ENCODE data around the gene SPRR2G.
"Not testable (repeated sequence)": the region's sequence is repeated elsewhere in the genome, so short reads cannot be mapped to it uniquely, and the experiment has no call there.

SPRR2G gene

DNA sequence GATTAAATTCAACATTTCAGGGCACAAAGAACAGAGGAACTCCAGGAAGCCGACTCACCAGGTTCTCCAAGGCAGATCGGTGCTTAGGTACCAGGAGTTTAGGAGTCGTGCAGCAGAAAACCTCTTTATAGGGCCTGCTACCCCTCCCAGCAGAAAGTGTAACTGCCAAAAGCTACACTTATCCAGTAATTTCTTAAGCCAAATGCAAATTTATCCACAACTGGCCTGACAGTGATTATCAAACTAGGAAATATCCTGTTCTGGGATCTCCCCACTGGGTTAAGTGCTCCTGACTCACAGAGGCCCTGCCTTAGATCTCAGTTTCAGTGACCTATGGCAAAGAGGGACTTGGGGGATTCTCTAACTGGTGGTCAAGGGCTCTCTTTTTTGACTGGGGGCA is 37.3 kb downstream of the SPRR2G start, which contains the start of gene SPRR2F:
SPRR2F (minus strand) TSS at position 101 of the 400 bp plus-strand sequence. CDS start 783 bp downstream, outside the sequence.
- no peak for DNase-seq (ENCODE audit: low read depth)

DNA sequence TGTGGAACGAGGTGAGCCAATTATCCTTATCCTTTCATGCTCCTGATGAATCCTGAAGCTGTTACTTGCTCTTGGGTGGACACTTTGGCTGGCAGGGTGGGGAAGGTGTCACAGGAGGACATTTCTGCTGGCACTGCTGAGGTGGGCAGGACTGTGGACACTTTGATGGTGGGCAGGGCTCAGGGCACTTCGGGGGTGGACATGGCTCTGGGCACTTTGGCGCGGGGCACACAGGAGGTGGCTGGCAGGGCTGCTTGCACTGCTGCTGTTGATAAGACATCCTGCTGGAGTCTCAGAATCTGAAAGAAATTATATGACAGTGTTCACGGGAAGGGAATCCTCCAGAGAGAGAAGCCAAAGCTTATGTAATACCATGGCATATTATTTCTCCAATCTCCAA is 38.2 kb downstream of the SPRR2G start:
- DNase-seq (ENCODE audit: low read depth): not testable (repeated sequence)

GRCh38 chr1:153100245-153100644 is 50.4 kb downstream of the SPRR2G start:
- DNase-seq (ENCODE audit: low read depth): peak; percentile 55

Measured in amniotic epithelial cell (primary cell).